Neural progenitor cell (in vitro differentiated cells): ENCODE data around the gene SMPD4. TPM values are rescaled to one million over a fixed set of nuclear protein-coding genes. Genes with fewer than 3 reads are reported as not detected.
A peak's percentile ranks its signal among the peaks of the same experiment; 100 is the strongest.
"Not testable (repeated sequence)": the region's sequence is repeated elsewhere in the genome, so short reads cannot be mapped to it uniquely, and the experiment has no call there.

Source experiments
- DNase-seq: peaks from one replicate; pipeline ENCODE4 v3.0.0-alpha.2; 2016; ENCODE audit warnings: low spot score
- H2AFZ ChIP-seq: fragments of 200-600 bp; sonication (generic); replicated peaks from 2 replicates; pipeline ENCODE4 v1.6.1; 2016; ENCODE audit warnings: antibody characterized with exemption
- H3F3A ChIP-seq: fragments of 200-600 bp; sonication (generic); 2 replicates; pipeline ENCODE4 v1.6.1; 2016; ENCODE audit warnings: antibody characterized with exemption, low read depth
- H3K27ac ChIP-seq: fragments of 200-600 bp; sonication (generic); 2 replicates; pipeline ENCODE4 v1.5.1; 2016; ENCODE audit warnings: mild to moderate bottlenecking
- H3K27me3 ChIP-seq: fragments of 200-600 bp; sonication (generic); 2 replicates; pipeline ENCODE4 v1.6.1; 2016; ENCODE audit warnings: mild to moderate bottlenecking, moderate library complexity
- H3K36me3 ChIP-seq: fragments of 200-600 bp; sonication (generic); 2 replicates; pipeline ENCODE4 v1.5.1; 2016
- H3K4me1 ChIP-seq: fragments of 200-600 bp; sonication (generic); 2 replicates; pipeline ENCODE4 v1.6.1; 2016; ENCODE audit warnings: mixed run types
- H3K4me2 ChIP-seq: fragments of 200-600 bp; sonication (generic); 2 replicates; pipeline ENCODE4 v1.6.1; 2016
- H3K4me3 ChIP-seq: fragments of 200-600 bp; sonication (generic); 2 replicates; pipeline ENCODE4 v1.5.1; 2016
- H3K79me2 ChIP-seq: fragments of 200-600 bp; sonication (generic); 2 replicates; pipeline ENCODE4 v1.6.1; 2016; ENCODE audit warnings: low read depth
- H3K9ac ChIP-seq: fragments of 200-600 bp; sonication (generic); 2 replicates; pipeline ENCODE4 v1.6.1; 2016
- H3K9me3 ChIP-seq: fragments of 200-600 bp; sonication (generic); 2 replicates; pipeline ENCODE4 v1.5.1; 2016; ENCODE audit warnings: low read depth
- H4K20me1 ChIP-seq: fragments of 200-600 bp; sonication (generic); 2 replicates; pipeline ENCODE4 v1.6.1; 2016; ENCODE audit warnings: low read depth
- H3K27ac Mint-ChIP-seq: 3 replicates; pipeline ENCODE4 v1.8.0; 2021; ENCODE audit warnings: mixed read lengths
- H3K27me3 Mint-ChIP-seq: 2 replicates; pipeline ENCODE4 v1.8.0; 2022; ENCODE audit warnings: low read depth, mild to moderate bottlenecking, inconsistent platforms, moderate library complexity, mixed read lengths; ENCODE audit not compliant: insufficient read depth
- H3K36me3 Mint-ChIP-seq: 3 replicates; pipeline ENCODE4 v1.8.0; 2021; ENCODE audit warnings: mixed read lengths
- H3K4me1 Mint-ChIP-seq: 3 replicates; pipeline ENCODE4 v1.8.0; 2021; ENCODE audit warnings: mixed read lengths
- H3K4me3 Mint-ChIP-seq: 3 replicates; pipeline ENCODE4 v1.8.0; 2021; ENCODE audit warnings: mild to moderate bottlenecking, moderate library complexity, mixed read lengths
- H3K9me3 Mint-ChIP-seq: 3 replicates; pipeline ENCODE4 v1.8.0; 2020; ENCODE audit warnings: mixed read lengths
- EZH2 ChIP-seq: fragments of 200-600 bp; sonication (generic); IDR thresholded peaks from 2 replicates; pipeline ENCODE4 v1.6.1; 2017; ENCODE audit warnings: antibody characterized with exemption, mild to moderate bottlenecking, moderate library complexity
- EZH2phosphoT487 ChIP-seq: fragments of 200-600 bp; sonication (generic); IDR thresholded peaks from 2 replicates; pipeline ENCODE4 v1.6.1; 2017; ENCODE audit warnings: antibody characterized with exemption
- total RNA-seq: library from RNA; depleted of rRNA; stranded (reverse); fragments of >200 nt; gene quantifications from 2 replicates; pipeline ENCODE4 v1.2.3, GENCODE V29; 2015; ENCODE audit warnings: low replicate concordance
- TF ChIP-seq, protein P1 (sequence below): fragments of 200-600 bp; sonication (generic); IDR thresholded peaks from 2 replicates; pipeline ENCODE4 v1.5.1; 2017; ENCODE audit warnings: antibody characterized with exemption, mild to moderate bottlenecking

The SMPD4 gene
- total RNA-seq, 1 donor from 2014 or later: 23.6 TPM

GRCh38 chr2:130138326-130138725 lies 43.1 kb downstream of the SMPD4 start:
- not testable (repeated sequence) for H3K27ac Mint-ChIP-seq, H3K27me3 Mint-ChIP-seq, H3K4me1 Mint-ChIP-seq, H3K27me3 ChIP-seq, H3K9ac ChIP-seq, H3K4me3 ChIP-seq, H2AFZ ChIP-seq, H3K36me3 ChIP-seq, H3K4me3 Mint-ChIP-seq, H3K36me3 Mint-ChIP-seq, DNase-seq, H3K9me3 Mint-ChIP-seq, H3F3A ChIP-seq, H3K4me2 ChIP-seq, H3K4me1 ChIP-seq, H3K27ac ChIP-seq, H3K9me3 ChIP-seq
- H4K20me1 ChIP-seq: peaks cover 29% of the 10 kb centered on the region
- H3K79me2 ChIP-seq: peaks cover 32% of the 10 kb centered on the region

DNA sequence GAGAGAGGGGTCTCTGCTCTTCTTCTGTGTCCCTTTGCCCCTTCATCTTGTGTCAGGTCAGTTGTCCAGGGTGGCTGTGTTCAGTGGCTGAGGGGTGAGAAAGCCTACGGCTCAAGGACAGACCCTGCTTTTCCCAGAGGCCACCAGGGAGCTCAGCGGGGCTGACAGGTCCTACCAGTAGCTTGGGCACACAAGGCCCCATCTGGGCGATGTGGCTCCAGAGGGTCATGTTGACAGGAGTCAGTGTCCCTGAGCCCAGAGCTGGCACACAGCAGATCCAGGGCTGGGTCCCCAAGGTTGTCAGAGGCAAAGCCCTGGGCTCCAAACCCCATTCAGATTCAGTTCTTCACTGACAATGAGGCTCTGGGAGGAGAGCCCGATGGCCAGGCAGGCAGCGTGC lies 44.3 kb downstream of the SMPD4 start:
- not testable (repeated sequence) for H3K27me3 ChIP-seq, DNase-seq, H3K9ac ChIP-seq, H2AFZ ChIP-seq, H3F3A ChIP-seq, H3K9me3 ChIP-seq, H3K4me2 ChIP-seq, H3K4me1 ChIP-seq, H3K4me3 Mint-ChIP-seq, H3K36me3 Mint-ChIP-seq, H3K27ac Mint-ChIP-seq, H3K27ac ChIP-seq, H3K36me3 ChIP-seq, H3K4me1 Mint-ChIP-seq, H3K27me3 Mint-ChIP-seq, H3K9me3 Mint-ChIP-seq, H3K4me3 ChIP-seq
- peaks cover 25% of the 10 kb centered on the region for H4K20me1 ChIP-seq
- peaks cover 44% of the 10 kb centered on the region for H3K79me2 ChIP-seq

DNA sequence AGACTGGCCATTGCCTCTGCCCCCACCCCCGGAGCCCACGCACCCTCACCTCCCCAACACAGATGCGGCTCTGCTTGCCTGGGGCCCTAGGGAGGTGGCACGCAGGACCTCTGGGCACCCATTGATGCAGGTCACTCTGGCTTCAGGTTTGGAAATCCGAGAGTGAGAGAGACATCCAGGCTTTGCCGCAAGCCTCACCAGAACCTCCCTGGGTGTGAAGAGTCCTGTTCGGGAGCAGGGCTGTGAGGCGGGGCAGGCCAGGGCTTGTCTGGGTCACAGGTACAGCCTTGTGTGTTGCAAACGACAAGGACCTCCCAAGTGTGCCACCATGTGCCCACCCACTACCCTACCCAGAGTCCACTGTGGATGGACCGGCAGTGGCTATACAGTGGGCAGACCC lies 44.9 kb downstream of the SMPD4 start:
- not testable (repeated sequence) for H2AFZ ChIP-seq, H3K27me3 Mint-ChIP-seq

DNA sequence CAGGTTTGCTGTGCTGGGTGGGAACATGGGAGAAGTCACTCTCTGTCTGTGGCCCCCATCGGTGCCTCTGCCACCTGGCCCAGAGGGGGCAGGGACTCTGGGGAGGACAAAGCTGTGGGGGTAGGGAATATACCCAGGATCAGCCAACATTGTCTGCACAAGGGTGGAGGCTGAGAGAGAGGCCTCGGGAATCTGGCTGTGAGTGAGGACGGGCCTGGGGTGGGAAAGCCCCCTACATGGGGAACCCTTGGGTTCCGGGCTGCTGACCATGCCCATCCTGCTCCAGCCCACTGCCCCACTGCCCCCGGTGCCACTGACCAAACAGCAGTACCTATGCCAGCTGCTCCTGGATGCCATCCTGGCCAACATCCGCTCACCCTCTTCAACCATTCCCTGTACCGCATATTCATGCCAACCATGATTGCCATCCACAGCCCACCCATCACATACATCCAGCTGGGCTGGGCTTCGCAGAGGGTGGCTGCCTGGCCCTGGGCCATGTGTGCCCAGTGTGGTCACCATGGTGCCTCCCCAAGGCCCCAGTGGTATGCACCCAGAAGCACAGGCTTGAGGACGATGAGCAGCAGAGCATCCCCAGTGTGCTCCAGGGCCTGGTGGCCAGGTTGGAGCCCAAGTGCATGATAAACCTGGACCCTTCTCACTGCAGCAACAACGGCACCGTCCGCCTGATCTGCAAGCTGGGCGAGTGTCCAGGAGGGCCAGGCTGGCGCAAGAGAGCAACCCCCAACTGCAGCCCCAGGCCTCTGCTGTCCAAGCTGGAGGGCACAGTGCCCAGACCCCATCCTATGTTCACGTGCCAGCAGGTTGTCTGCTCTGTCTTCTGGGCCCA lies 45.5 kb downstream of the SMPD4 start:
- Mint-ChIP-seq H3K27me3 (no peaks in the 10 kb centered on the region), H3K27ac (no peak overlapping the region), H3K36me3 (no peaks in the 10 kb centered on the region), H3K9me3 (no peaks in the 10 kb centered on the region), H3K4me1 (no peaks in the 10 kb centered on the region), H3K4me3 (no peak overlapping the region)
- H3F3A ChIP-seq: no peaks in the 10 kb centered on the region
- H4K20me1 ChIP-seq: peaks cover 28% of the 10 kb centered on the region
- no peak overlapping the region for H3K4me2 ChIP-seq
- H3K9ac ChIP-seq: no peak overlapping the region
- H2AFZ ChIP-seq: no peak overlapping the region
- no peaks in the 10 kb centered on the region for H3K36me3 ChIP-seq
- H3K27ac ChIP-seq: no peak overlapping the region
- no peak overlapping the region for H3K4me3 ChIP-seq
- no peak for DNase-seq
- TF ChIP-seq EZH2phosphoT487 (no peak), EZH2 (no peak)
- TF ChIP-seq, protein P1, sequence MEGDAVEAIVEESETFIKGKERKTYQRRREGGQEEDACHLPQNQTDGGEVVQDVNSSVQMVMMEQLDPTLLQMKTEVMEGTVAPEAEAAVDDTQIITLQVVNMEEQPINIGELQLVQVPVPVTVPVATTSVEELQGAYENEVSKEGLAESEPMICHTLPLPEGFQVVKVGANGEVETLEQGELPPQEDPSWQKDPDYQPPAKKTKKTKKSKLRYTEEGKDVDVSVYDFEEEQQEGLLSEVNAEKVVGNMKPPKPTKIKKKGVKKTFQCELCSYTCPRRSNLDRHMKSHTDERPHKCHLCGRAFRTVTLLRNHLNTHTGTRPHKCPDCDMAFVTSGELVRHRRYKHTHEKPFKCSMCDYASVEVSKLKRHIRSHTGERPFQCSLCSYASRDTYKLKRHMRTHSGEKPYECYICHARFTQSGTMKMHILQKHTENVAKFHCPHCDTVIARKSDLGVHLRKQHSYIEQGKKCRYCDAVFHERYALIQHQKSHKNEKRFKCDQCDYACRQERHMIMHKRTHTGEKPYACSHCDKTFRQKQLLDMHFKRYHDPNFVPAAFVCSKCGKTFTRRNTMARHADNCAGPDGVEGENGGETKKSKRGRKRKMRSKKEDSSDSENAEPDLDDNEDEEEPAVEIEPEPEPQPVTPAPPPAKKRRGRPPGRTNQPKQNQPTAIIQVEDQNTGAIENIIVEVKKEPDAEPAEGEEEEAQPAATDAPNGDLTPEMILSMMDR: no peak
- no peaks in the 10 kb centered on the region for H3K27me3 ChIP-seq
- H3K4me1 ChIP-seq: peaks cover 11% of the 10 kb centered on the region
- peaks cover 53% of the 10 kb centered on the region for H3K79me2 ChIP-seq
- no peaks in the 10 kb centered on the region for H3K9me3 ChIP-seq

More for the DNA sequence above, 44.9 kb downstream of the SMPD4 start:
- not testable (repeated sequence) for H3F3A ChIP-seq, H3K27ac Mint-ChIP-seq, H3K4me2 ChIP-seq, H3K9me3 Mint-ChIP-seq, H3K4me3 ChIP-seq, H3K36me3 ChIP-seq, H3K9ac ChIP-seq, DNase-seq, H3K4me1 Mint-ChIP-seq, H3K9me3 ChIP-seq, H3K4me3 Mint-ChIP-seq, H3K27ac ChIP-seq, H3K36me3 Mint-ChIP-seq, H3K27me3 ChIP-seq
- peaks cover 11% of the 10 kb centered on the region for H3K4me1 ChIP-seq
- peaks cover 28% of the 10 kb centered on the region for H4K20me1 ChIP-seq
- H3K79me2 ChIP-seq: peaks cover 49% of the 10 kb centered on the region

DNA sequence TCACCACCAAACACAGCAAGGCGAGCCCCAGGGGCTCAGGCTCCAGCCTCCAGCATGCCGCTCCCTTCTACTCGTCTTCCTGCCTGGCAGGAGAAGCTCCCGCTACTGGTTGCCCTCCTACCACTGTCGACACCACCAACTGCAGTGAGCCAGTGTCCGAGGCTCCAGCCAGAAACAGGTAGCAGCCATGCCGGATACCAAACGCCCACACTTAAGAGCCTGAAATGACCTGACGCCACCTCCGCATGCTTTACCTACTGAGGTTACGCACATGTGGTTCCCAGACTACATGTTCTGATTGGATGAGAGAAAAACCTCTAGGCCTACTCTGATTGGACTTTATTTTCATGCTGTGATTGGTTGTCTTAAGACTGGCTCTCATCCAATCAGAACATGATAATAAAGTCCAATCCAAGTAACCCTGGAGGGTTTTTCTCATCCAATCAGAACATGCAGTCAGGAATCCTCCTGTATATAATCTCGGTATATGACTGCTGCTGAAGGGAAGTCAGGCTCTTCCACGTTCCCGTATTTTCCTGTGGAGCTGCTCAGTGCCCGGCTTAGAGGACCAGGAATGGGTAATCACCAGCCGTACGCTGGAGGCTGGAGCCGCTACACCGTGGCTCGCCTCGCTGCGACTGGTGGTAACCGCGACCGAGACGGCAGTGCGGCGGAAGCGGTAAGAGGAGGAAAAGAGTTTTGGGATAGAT lies 52.1 kb downstream of the SMPD4 start, which contains the start of gene POTEF:
Gene POTEF (minus strand): TSS at position 103 of the 710 bp plus-strand sequence. CDS start 8,707 bp downstream, outside the sequence.
- H3K4me2 ChIP-seq: peak within 1 kb of the TSS; percentile 66
- not testable (repeated sequence) for H3K27ac Mint-ChIP-seq

GRCh38 chr2:130128464-130128863 lies 52.9 kb downstream of the SMPD4 start:
- peaks cover 31% of the 10 kb centered on the region for H3K79me2 ChIP-seq
- not testable (repeated sequence) for H3K36me3 ChIP-seq, H4K20me1 ChIP-seq, H3K9ac ChIP-seq, H3K27ac Mint-ChIP-seq, H3K4me1 Mint-ChIP-seq, H3K27me3 ChIP-seq, H3K27ac ChIP-seq, H3K9me3 Mint-ChIP-seq, H3K36me3 Mint-ChIP-seq, H3F3A ChIP-seq, DNase-seq, H2AFZ ChIP-seq, H3K27me3 Mint-ChIP-seq, H3K9me3 ChIP-seq
- peak overlapping the region; percentile 41 for H3K4me3 Mint-ChIP-seq
- peaks cover 11% of the 10 kb centered on the region for H3K4me1 ChIP-seq
- H3K4me3 ChIP-seq: peak overlapping the region; percentile 54
- peak overlapping the region; percentile 66 for H3K4me2 ChIP-seq

More for the DNA sequence above, 52.1 kb downstream of the SMPD4 start, which contains the start of gene POTEF:
- Histone ChIP-seq H3K79me2 (peaks cover 39% of the 10 kb centered on the region), H3K4me3 (peak within 1 kb of the TSS; percentile 54), H3K4me1 (peaks cover 11% of the 10 kb centered on the region)
- peak within 1 kb of the TSS; percentile 87 for H3K4me3 Mint-ChIP-seq
- H3K9ac ChIP-seq, H3K36me3 Mint-ChIP-seq, H3K27me3 ChIP-seq, H4K20me1 ChIP-seq, H2AFZ ChIP-seq, H3K36me3 ChIP-seq, H3K9me3 ChIP-seq, H3K27me3 Mint-ChIP-seq, H3F3A ChIP-seq, H3K4me1 Mint-ChIP-seq, H3K27ac ChIP-seq, H3K9me3 Mint-ChIP-seq: not testable (repeated sequence)
- peak; percentile 73 for DNase-seq

- not testable (repeated sequence) for H2AFZ ChIP-seq, H3K27ac Mint-ChIP-seq, H3K27me3 Mint-ChIP-seq, H3K9me3 Mint-ChIP-seq, H3K4me3 Mint-ChIP-seq, H4K20me1 ChIP-seq, H3K27ac ChIP-seq, DNase-seq, H3K9me3 ChIP-seq, H3K36me3 ChIP-seq, H3K27me3 ChIP-seq, H3K36me3 Mint-ChIP-seq, H3K4me1 Mint-ChIP-seq, H3F3A ChIP-seq, H3K4me1 ChIP-seq, H3K9ac ChIP-seq
- peak overlapping the region; percentile 66 for H3K4me2 ChIP-seq
- H3K79me2 ChIP-seq: peaks cover 23% of the 10 kb centered on the region
- peak overlapping the region; percentile 54 for H3K4me3 ChIP-seq
These were observed 53.7 kb downstream of the SMPD4 start for GRCh38 chr2:130127726-130128125.
